OCI-LY3 (cell line): ENCODE measurements around the gene RXRA.

Experiments used
- H2AFZ ChIP-seq: fragments of 200-600, 300-600 bp; shearing (Covaris generic); 2 replicates; pipeline ENCODE4 v1.6.0; 2014; ENCODE audit warnings: antibody characterized with exemption, low read depth, low read length
- H3K27ac ChIP-seq: fragments of 200-600, 300-600 bp; sonication (generic); 2 replicates; pipeline ENCODE4 v1.5.1; 2014; ENCODE audit warnings: mild to moderate bottlenecking, low read length, moderate library complexity, mixed read lengths
- H3K27me3 ChIP-seq: fragments of 200-600, 300-600 bp; sonication (generic); 2 replicates; pipeline ENCODE4 v1.6.1; 2014; ENCODE audit warnings: low read depth, low read length, mixed read lengths
- H3K36me3 ChIP-seq: fragments of 200-600, 300-600 bp; sonication (generic); replicated peaks from 2 replicates; pipeline ENCODE3; 2014; ENCODE audit warnings: low read depth, low read length, mixed read lengths
- H3K4me1 ChIP-seq: fragments of 300-600, 200-600 bp; sonication (generic); 2 replicates; pipeline ENCODE4 v1.6.1; 2014; ENCODE audit warnings: low read length, mixed read lengths
- H3K4me2 ChIP-seq: fragments of 200-600, 300-600 bp; sonication (generic); 2 replicates; pipeline ENCODE4 v1.6.1; 2014; ENCODE audit warnings: low read length, mixed read lengths
- H3K4me3 ChIP-seq: fragments of 300-600, 200-600 bp; sonication (generic); 2 replicates; pipeline ENCODE4 v1.5.1; 2014; ENCODE audit warnings: antibody characterized with exemption, mild to moderate bottlenecking, low read length, moderate library complexity
- H3K79me2 ChIP-seq: fragments of 300-600, 200-600 bp; shearing (Covaris generic); 2 replicates; pipeline ENCODE4 v1.6.1; 2014; ENCODE audit warnings: mild to moderate bottlenecking, low read length, mixed read lengths
- H3K9ac ChIP-seq: fragments of 300-600, 200-600 bp; shearing (Covaris generic); 2 replicates; pipeline ENCODE4 v1.6.0; 2014; ENCODE audit warnings: mild to moderate bottlenecking, low read length, moderate library complexity
- H3K9me3 ChIP-seq: fragments of 200-600, 300-600 bp; shearing (Covaris generic); 2 replicates; pipeline ENCODE4 v1.6.1; 2014; ENCODE audit warnings: low read length, mixed read lengths; ENCODE audit not compliant: insufficient read depth
- H4K20me1 ChIP-seq: fragments of 200-600, 300-600 bp; sonication (generic); 2 replicates; pipeline ENCODE4 v1.6.1; 2016; ENCODE audit warnings: low read length, mixed read lengths; ENCODE audit not compliant: insufficient read depth
- EZH2phosphoT487 ChIP-seq: fragments of 200-600 bp; shearing (Covaris generic); IDR thresholded peaks from 2 replicates; pipeline ENCODE4 v1.6.1; 2018; ENCODE audit warnings: antibody characterized with exemption, mixed run types, low read depth
- TF ChIP-seq, protein P1 (sequence below): fragments of 200-600, 300-600 bp; sonication (generic); IDR thresholded peaks from 2 replicates; pipeline ENCODE4 v1.5.1; 2014; ENCODE audit warnings: antibody characterized with exemption, low read length, low read depth

Gene RXRA

DNA sequence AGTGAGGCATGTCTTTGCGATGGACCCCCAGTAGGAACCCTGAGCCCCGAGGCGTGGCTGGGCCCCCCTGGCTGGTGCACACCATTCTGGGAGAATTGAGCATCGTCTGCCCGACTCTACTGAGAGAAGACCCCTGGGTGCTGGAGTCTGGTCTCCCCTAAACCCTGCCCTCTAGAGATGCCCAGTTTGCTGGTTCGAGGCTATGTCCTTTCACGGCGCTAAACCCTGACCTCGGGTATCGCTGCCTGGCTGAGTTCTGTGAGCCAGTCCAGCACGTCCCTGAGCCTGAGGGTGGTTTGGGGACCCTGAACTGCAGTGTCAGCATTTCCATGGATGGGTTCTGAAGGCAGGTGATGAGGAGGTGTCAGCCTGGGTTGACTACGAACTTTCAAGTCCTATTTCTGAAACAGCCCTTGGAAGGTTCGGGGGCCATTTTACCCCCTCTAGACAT is 128.8 kb downstream of the RXRA start:
- Histone ChIP-seq H3K9ac (no peak overlapping the region), H3K79me2 (no peaks in the 10 kb centered on the region), H2AFZ (no peak overlapping the region), H3K27me3 (no peaks in the 10 kb centered on the region), H4K20me1 (no peaks in the 10 kb centered on the region), H3K4me1 (no peaks in the 10 kb centered on the region), H3K27ac (no peak overlapping the region), H3K4me2 (no peak overlapping the region), H3K4me3 (no peak overlapping the region), H3K36me3 (no peaks in the 10 kb centered on the region), H3K9me3 (no peaks in the 10 kb centered on the region)
- no peak for TF ChIP-seq EZH2phosphoT487
- TF ChIP-seq, protein P1, sequence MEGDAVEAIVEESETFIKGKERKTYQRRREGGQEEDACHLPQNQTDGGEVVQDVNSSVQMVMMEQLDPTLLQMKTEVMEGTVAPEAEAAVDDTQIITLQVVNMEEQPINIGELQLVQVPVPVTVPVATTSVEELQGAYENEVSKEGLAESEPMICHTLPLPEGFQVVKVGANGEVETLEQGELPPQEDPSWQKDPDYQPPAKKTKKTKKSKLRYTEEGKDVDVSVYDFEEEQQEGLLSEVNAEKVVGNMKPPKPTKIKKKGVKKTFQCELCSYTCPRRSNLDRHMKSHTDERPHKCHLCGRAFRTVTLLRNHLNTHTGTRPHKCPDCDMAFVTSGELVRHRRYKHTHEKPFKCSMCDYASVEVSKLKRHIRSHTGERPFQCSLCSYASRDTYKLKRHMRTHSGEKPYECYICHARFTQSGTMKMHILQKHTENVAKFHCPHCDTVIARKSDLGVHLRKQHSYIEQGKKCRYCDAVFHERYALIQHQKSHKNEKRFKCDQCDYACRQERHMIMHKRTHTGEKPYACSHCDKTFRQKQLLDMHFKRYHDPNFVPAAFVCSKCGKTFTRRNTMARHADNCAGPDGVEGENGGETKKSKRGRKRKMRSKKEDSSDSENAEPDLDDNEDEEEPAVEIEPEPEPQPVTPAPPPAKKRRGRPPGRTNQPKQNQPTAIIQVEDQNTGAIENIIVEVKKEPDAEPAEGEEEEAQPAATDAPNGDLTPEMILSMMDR = no peak

DNA sequence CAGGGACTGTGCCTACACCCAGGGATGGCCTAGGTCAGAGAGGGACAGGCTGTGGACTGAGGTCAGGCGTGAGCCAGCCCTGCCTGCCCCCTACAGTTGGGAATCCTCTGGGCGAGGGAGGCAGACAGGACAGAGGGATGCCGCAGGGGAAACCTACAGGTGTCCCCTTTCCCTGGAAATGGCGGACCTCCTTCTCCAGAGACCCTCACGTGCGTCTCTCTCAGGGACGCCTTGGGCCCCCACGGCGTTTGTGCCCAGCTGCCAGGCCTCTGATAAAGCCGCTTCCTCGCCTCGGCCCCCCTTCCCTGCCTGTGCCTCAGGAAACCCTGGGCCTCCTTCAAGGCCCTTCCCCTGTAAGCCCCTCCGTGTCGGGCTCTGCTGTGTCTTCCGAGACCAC is 129.3 kb downstream of the RXRA start:
- Histone ChIP-seq H3K36me3 (no peaks in the 10 kb centered on the region), H3K4me2 (no peak overlapping the region), H4K20me1 (no peaks in the 10 kb centered on the region), H3K9ac (no peak overlapping the region), H3K27me3 (no peaks in the 10 kb centered on the region), H3K79me2 (no peaks in the 10 kb centered on the region), H3K4me1 (no peaks in the 10 kb centered on the region), H3K4me3 (no peak overlapping the region), H3K9me3 (no peaks in the 10 kb centered on the region), H2AFZ (no peak overlapping the region), H3K27ac (no peak overlapping the region)
- TF ChIP-seq, protein P1 = no peak
- TF ChIP-seq EZH2phosphoT487 = no peak

DNA sequence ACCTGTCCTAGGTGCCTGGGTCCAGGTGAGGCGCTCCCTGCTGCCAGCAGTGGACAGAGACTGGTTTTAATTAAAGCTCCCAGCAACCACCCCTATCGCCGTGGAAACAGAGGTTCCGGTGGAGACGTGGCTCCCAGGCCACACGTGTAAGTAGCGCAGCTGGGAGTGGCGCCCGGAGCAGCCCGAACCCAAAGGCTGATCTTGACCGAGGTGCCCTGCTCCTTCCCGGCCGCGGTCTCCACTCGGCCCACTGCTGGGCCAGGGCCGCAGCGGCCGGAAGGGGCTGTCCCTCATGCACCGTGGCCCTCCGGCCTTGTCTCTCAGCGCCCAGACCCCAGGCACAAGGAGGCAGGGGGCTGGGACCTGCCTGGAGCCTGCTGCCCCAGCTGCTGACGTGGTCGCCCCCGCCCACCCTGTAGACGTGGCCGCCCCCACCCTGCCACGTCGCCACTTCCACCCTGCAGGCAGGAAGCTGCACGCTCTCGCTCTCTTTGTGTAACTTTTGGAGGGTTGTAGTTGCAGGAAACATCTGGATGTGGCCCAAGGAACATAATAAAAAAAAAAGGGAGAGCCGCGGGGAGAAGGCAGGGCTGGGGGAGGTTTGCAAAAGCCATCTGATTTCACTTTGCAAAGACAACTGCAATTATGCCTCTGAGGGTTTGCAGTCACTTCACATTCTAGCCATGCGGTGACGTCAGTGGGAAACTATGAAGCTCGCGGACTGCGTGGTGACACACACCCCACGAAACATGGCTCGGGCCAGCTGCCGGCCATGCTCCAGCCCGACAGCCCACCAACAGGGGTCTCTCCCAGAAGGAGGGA is 129.9 kb downstream of the RXRA start:
- H3K27ac ChIP-seq = no peak overlapping the region
- no peaks in the 10 kb centered on the region for H3K27me3 ChIP-seq
- no peak overlapping the region for H3K4me3 ChIP-seq
- H3K4me2 ChIP-seq = no peak overlapping the region
- no peak overlapping the region for H2AFZ ChIP-seq
- no peaks in the 10 kb centered on the region for H3K79me2 ChIP-seq
- H4K20me1 ChIP-seq = no peaks in the 10 kb centered on the region
- no peaks in the 10 kb centered on the region for H3K36me3 ChIP-seq
- TF ChIP-seq, protein P1 = no peak
- TF ChIP-seq EZH2phosphoT487 = no peak
- H3K9ac ChIP-seq = no peak overlapping the region
- no peaks in the 10 kb centered on the region for H3K4me1 ChIP-seq
- H3K9me3 ChIP-seq = no peaks in the 10 kb centered on the region

DNA sequence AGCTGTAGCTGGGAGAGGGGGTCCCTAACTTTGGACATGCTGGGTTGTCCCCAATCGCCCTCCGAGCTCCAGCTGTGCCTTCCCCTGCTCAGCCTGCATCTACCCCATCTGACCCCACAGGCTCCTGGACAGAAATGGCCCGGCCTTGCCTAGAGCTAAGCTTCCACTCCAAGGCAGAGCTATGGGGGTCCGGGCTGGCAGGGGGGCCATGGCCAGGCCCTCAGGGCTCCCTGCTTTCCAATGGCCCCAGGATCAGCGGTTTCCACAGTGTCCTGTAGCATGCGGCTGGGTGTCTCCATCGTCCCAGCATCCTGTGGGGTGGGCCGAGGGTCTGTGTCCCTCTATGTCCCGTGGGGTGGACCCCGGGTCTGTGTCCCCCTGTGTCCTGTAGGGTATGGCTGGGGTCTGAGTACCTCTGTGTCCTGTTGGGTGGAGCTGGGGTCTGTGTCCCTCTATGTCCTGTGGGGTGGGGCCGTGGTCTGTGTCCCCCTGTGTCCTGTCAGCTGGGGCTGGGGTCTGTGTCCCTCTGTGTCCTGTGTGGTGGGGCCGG is 130.6 kb downstream of the RXRA start:
- Histone ChIP-seq H3K36me3 (no peaks in the 10 kb centered on the region), H3K79me2 (no peaks in the 10 kb centered on the region), H3K27me3 (no peaks in the 10 kb centered on the region), H3K4me2 (no peak overlapping the region), H3K4me3 (no peak overlapping the region), H3K9ac (no peak overlapping the region), H3K4me1 (no peaks in the 10 kb centered on the region), H3K9me3 (no peaks in the 10 kb centered on the region), H4K20me1 (no peaks in the 10 kb centered on the region), H3K27ac (no peak overlapping the region), H2AFZ (no peak overlapping the region)
- TF ChIP-seq EZH2phosphoT487 = no peak
- TF ChIP-seq, protein P1 = no peak
